HepG2 (cell line): ENCODE data around the gene JMJD8. TPM values are rescaled to one million over a fixed set of nuclear protein-coding genes. Genes with fewer than 3 reads are reported as not detected.

Source experiments
- HIC2 ChIP-seq: sonication (generic); formaldehyde crosslinking; IDR thresholded peaks from 2 replicates; pipeline ENCODE4 v1.9.0; 2022; ENCODE audit warnings: low read depth, missing genetic modification reagents
- MTERF4 ChIP-seq: sonication (generic); formaldehyde crosslinking; IDR thresholded peaks from 2 replicates; pipeline ENCODE4 v1.8.0; 2023; ENCODE audit warnings: mild to moderate bottlenecking, missing genetic modification reagents
- MTF1 ChIP-seq: sonication (generic); formaldehyde crosslinking; IDR thresholded peaks from 2 replicates; pipeline ENCODE4 v1.5.0; 2020; ENCODE audit warnings: missing genetic modification reagents
- NCOR1 ChIP-seq: fragments of 200-600 bp; sonication (generic); IDR thresholded peaks from 2 replicates; pipeline ENCODE4 v1.7.0; 2017; ENCODE audit warnings: antibody characterized with exemption, low read length, borderline replicate concordance
- NFAT5 ChIP-seq: sonication (generic); formaldehyde crosslinking; IDR thresholded peaks from 2 replicates; pipeline ENCODE4 v1.4.0; 2020; ENCODE audit warnings: missing genetic modification reagents
- PATZ1 ChIP-seq: sonication (generic); formaldehyde crosslinking; IDR thresholded peaks from 2 replicates; pipeline ENCODE4 v1.4.0; 2020; ENCODE audit warnings: missing genetic modification reagents
- REST ChIP-seq, 2 experiments: IDR thresholded peaks; 2 replicates each; pipeline ENCODE4 v1.6.1; 2011 to 2012; ENCODE audit warnings: low read length in 2 of 2, borderline replicate concordance in 1 of 2, low read depth in 1 of 2, mild to moderate bottlenecking in 1 of 2, moderate library complexity in 1 of 2
- SNAPC5 ChIP-seq: sonication (generic); formaldehyde crosslinking; IDR thresholded peaks from 2 replicates; pipeline ENCODE4 v1.8.1; 2023; ENCODE audit warnings: mild to moderate bottlenecking, missing genetic modification reagents, borderline replicate concordance
- SP1 ChIP-seq, 2 experiments: fragments of 450-650 bp in 1 of 2; sonication (generic) in 1 of 2; formaldehyde crosslinking in 1 of 2; IDR thresholded peaks; 2 replicates each; pipeline versions ENCODE4 v1.4.0 to v1.6.1; 2016 to 2020; ENCODE audit warnings: missing genetic modification reagents in 1 of 2
- ZNF3 ChIP-seq: IDR thresholded peaks from 2 replicates; pipeline ENCODE4 v1.7.0; 2017; ENCODE audit warnings: inconsistent platforms
- ZNF564 ChIP-seq: sonication (generic); formaldehyde crosslinking; IDR thresholded peaks from 2 replicates; pipeline ENCODE4 v1.8.1; 2023; ENCODE audit warnings: mild to moderate bottlenecking, missing genetic modification reagents
- ZNF740 ChIP-seq: sonication (generic); formaldehyde crosslinking; IDR thresholded peaks from 2 replicates; pipeline ENCODE4 v1.4.0; 2020; ENCODE audit warnings: missing genetic modification reagents
- polyA plus RNA-seq, 8 experiments: library from polyadenylated mRNA; depleted of rRNA in 3 of 8; stranded (reverse) in 7 of 8; unstranded in 1 of 8; fragments of >200 nt; fragmentation: Illumina TruSeq in 4 of 8; extraction: Trizol in 4 of 8; gene quantifications; 2 replicates each; pipeline versions ENCODE4 v1.2.1 to v1.2.3, GENCODE V29; 2011 to 2016; ENCODE audit warnings: low read depth in 4 of 8, missing spikeins in 1 of 8, mixed read lengths in 1 of 8; ENCODE audit not compliant: insufficient read depth in 1 of 8
- total RNA-seq, 5 experiments: library from RNA; depleted of rRNA; stranded (reverse); fragments of >200 nt; fragmentation: Illumina TruSeq; extraction: Trizol; gene quantifications; 2 replicates each; pipeline ENCODE4 v1.2.3, GENCODE V29; 2016; ENCODE audit warnings: low read depth in 1 of 5

The JMJD8 gene
- total and polyA plus RNA-seq, 2 of the 13 experiments (the other 11 are each of a cell fraction or from before 2014, with no cell fraction given), result 2.6 to 11.8 TPM

- peak; percentile 30; the same call in 1 of the 2 replicates for TF ChIP-seq PATZ1 (CRISPR knock-in tag)
- TF ChIP-seq ZNF564 (CRISPR knock-in tag), result no peak
- peak; percentile 58; the same call in 1 of the 2 replicates for TF ChIP-seq HIC2 (CRISPR knock-in tag)
- no peak for TF ChIP-seq SNAPC5 (CRISPR knock-in tag)
- TF ChIP-seq ZNF3 (CRISPR knock-in tag), result 0 out of 2 replicates have a peak, but pooled peaks have one; percentile 28
- no peak for TF ChIP-seq MTF1 (CRISPR knock-in tag)
- TF ChIP-seq ZNF740 (CRISPR knock-in tag), result no peak
- no peak for TF ChIP-seq NFAT5 (CRISPR knock-in tag)
- no peak; a peak in 1 of 4 replicates for TF ChIP-seq REST (IDR thresholded peaks at IDR 0.05; ENCODE audit: borderline replicate concordance in 1 of 2, low read depth in 1 of 2, low read length in 2 of 2)
- peak; percentile 52 for TF ChIP-seq MTERF4
- TF ChIP-seq SP1 (IDR thresholded peaks at IDR 0.05), result no peak
- 0 out of 2 replicates have a peak, but pooled peaks have one; percentile 37 for TF ChIP-seq SP1 (CRISPR knock-in tag; IDR thresholded peaks at IDR 0.05)
- no peak for TF ChIP-seq NCOR1
Observed at GRCh38 chr16:695355-696089, 11.4 kb upstream of the JMJD8 start (continued).
